Adrenal gland (tissue), 12 donors: ENCODE measurements around the gene PTGES. TPM values are rescaled to one million over a fixed set of nuclear protein-coding genes. Genes with fewer than 3 reads are reported as not detected.

Experiments
- DNase-seq, 7 donors: peaks; one replicate each; pipeline ENCODE4 v3.0.0-alpha.2; 2019 to 2020
- H3K27ac ChIP-seq, 5 donors: fragments of 200-600 bp; sonication (generic) in 4 of 5; 1 replicate in 3 of 5; 2 replicates in 2 of 5; pipeline versions ENCODE4 v1.5.1 to v1.8.0; 2016 to 2020; ENCODE audit warnings: mild to moderate bottlenecking in 1 of 5
- H3K27me3 ChIP-seq: fragments of 200-600 bp; 2 replicates; pipeline ENCODE4 v1.8.0; 2021
- H3K36me3 ChIP-seq, 2 donors: fragments of 200-600 bp; replicated peaks in 1 of 2; 1 replicate in 1 of 2; 2 replicates in 1 of 2; pipeline versions ENCODE4 v1.5.1 to v1.8.0; 2018 to 2022
- H3K4me1 ChIP-seq, 2 donors: fragments of 200-600 bp; replicated peaks in 1 of 2; 1 replicate in 1 of 2; 2 replicates in 1 of 2; pipeline versions ENCODE4 v1.5.1 to v1.8.0; 2018 to 2021
- H3K4me3 ChIP-seq, 4 donors: fragments of 200-600 bp; sonication (generic) in 3 of 4; one replicate each; pipeline ENCODE4 v1.5.1; 2016 to 2018
- H3K9me3 ChIP-seq, 3 donors: fragments of 200-600 bp; sonication (generic) in 1 of 3; replicated peaks in 1 of 3; 1 replicate in 2 of 3; 2 replicates in 1 of 3; pipeline versions ENCODE4 v1.5.1 to v1.8.0; 2016 to 2021
- CTCF ChIP-seq, 6 experiments: fragments of 450-650 bp in 4 of 6; fragments of 200-600 bp in 2 of 6; sonication (generic) in 1 of 6; IDR thresholded peaks; 1 replicate in 5 of 6; 2 replicates in 1 of 6; pipeline versions ENCODE4 v1.5.1 to v1.8.0; 2016 to 2021; ENCODE audit warnings: antibody characterized with exemption in 6 of 6, mild to moderate bottlenecking in 2 of 6, moderate library complexity in 1 of 6
- POLR2A ChIP-seq, 2 donors: fragments of 450-650 bp; IDR thresholded peaks; one replicate each; pipeline ENCODE4 v1.6.1; 2017; ENCODE audit warnings: antibody characterized with exemption in 2 of 2, mild to moderate bottlenecking in 2 of 2, moderate library complexity in 1 of 2
- WGBS, 4 donors: extraction: QIAGEN DNeasy Blood & Tissue Kit in 2 of 4; methylation state at CpG; one replicate each; pipeline versions ENCODE4 v1.1.5 to v1.1.7; 2013 to 2017; 5-methylcytosine and 5-hydroxymethylcytosine counted together
- intact Hi-C, 2 donors: fragments of 100-400 bp; cut with DNase I; formaldehyde crosslinking; loops; one replicate each; pipeline versions ENCODE4 v1.14.1 to v1.15.0; 2022 to 2023
- polyA plus RNA-seq, 3 donors: library from polyadenylated mRNA; stranded (reverse); fragments of 200-250 nt in 2 of 3; fragments of 350-450 nt in 1 of 3; fragmentation: Illumina TruSeq in 1 of 3; extraction: RNeasy Lipid Tissue Mini Kit (QIAGEN cat#74804) in 1 of 3; gene quantifications; one replicate each; pipeline ENCODE4 v1.2.3, GENCODE V29; 2013 to 2014
- total RNA-seq, 9 donors: library from RNA; depleted of rRNA in 4 of 9; stranded (reverse); fragments of >200 nt in 4 of 9; fragments of 120-200 nt in 1 of 9; fragmentation: NEBNext Ultra II Directional in 1 of 9; extraction: Animal tissue kit (Norgen Biotek cat#: 25700) in 1 of 9; gene quantifications; one replicate each; pipeline versions ENCODE4 v1.1.0 to v1.2.4, GENCODE V29; 2013 to 2023
- donor health status: healthy with polysubstance abuse.
- donor health status: Bipolar disorder and iron deficiency.
- donor health status: DM: yes; HTN: yes; CAD: no.
- donor health status: DM: no; HTN: no; CAD: no.
- donor health status: DM: no; HTN: no; CAD: no.
- donor health status: DM: yes; HTN: yes; CAD: no.

Gene PTGES
- total and polyA plus RNA-seq, 12 donors = 0.12 to 4.4 (median 1.3) TPM; not detected in 1

GRCh38 chr9:129783516-129784361 lies 30.9 kb upstream of the PTGES start:
- Histone ChIP-seq H3K9me3 (no peaks in the 10 kb centered on the region), H3K36me3 (no peaks in the 10 kb centered on the region), H3K27me3 (peaks cover 7% of the 10 kb centered on the region), H3K4me3 (no peak overlapping the region), H3K27ac (no peak overlapping the region), H3K4me1 (no peaks in the 10 kb centered on the region)
- no peak for TF ChIP-seq POLR2A (IDR thresholded peaks at IDR 0.05)
- TF ChIP-seq CTCF (IDR thresholded peaks at IDR 0.05) = peak; percentile 89 to 97 (median 94)
- intact Hi-C loops = loop anchor here in 1 of 2 donors (2.0 to 5.0 kb wide), 2 partner anchors 47 to 141 kb away; partner anchors contain the start of gene ASB6
- WGBS, 4 donors = 28 to 33% (median 31%) methylated on average over 14 of the region's 14 CpGs
- peak; percentile 71 to 89 (median 80) for DNase-seq

- intact Hi-C loops = loop anchor here in 1 of 2 donors (5.0 kb wide), 1 partner anchor 140 kb away; the partner anchor contains the start of gene ASB6
- no peak overlapping the region for H3K27ac ChIP-seq
- TF ChIP-seq CTCF (IDR thresholded peaks at IDR 0.05) = no peak
- no peak for TF ChIP-seq POLR2A (IDR thresholded peaks at IDR 0.05)
- DNase-seq = no peak
- H3K9me3 ChIP-seq = no peaks in the 10 kb centered on the region
- 59 to 79% (median 74%) methylated on average over 4 to 5 of the region's 5 CpGs for WGBS, 4 donors
- no peaks in the 10 kb centered on the region for H3K27me3 ChIP-seq
- H3K36me3 ChIP-seq = no peaks in the 10 kb centered on the region
- H3K4me3 ChIP-seq = no peak overlapping the region
- peaks cover 7 to 9% of the 10 kb centered on the region in 2 donors for H3K4me1 ChIP-seq
Measured at GRCh38 chr9:129781981-129782380, 29.1 kb upstream of the PTGES start.

GRCh38 chr9:129781131-129781530 lies 28.3 kb upstream of the PTGES start:
- H3K36me3 ChIP-seq = no peaks in the 10 kb centered on the region
- no peaks in the 10 kb centered on the region for H3K9me3 ChIP-seq
- DNase-seq = no peak
- 81 to 85% (median 82%) methylated on average over 8 of the region's 8 CpGs for WGBS, 4 donors
- peaks cover 7 to 14% of the 10 kb centered on the region in 2 donors for H3K4me1 ChIP-seq
- no peak for TF ChIP-seq CTCF (IDR thresholded peaks at IDR 0.05)
- no peak for TF ChIP-seq POLR2A (IDR thresholded peaks at IDR 0.05)
- intact Hi-C loops = loop anchor here in 1 of 2 donors (5.0 kb wide), 1 partner anchor 139 kb away; the partner anchor contains the start of gene ASB6
- no peak overlapping the region for H3K4me3 ChIP-seq
- no peak overlapping the region for H3K27ac ChIP-seq
- H3K27me3 ChIP-seq = no peaks in the 10 kb centered on the region

GRCh38 chr9:129779560-129780190 lies 26.8 kb upstream of the PTGES start:
- DNase-seq = no peak
- H3K9me3 ChIP-seq = no peaks in the 10 kb centered on the region
- intact Hi-C loops = loop anchor here (2.0 to 5.0 kb wide), 2 partner anchors 37 to 137 kb away; partner anchors contain the start of gene ASB6 (in 1 of the 2)
- no peaks in the 10 kb centered on the region for H3K36me3 ChIP-seq
- H3K4me3 ChIP-seq = no peak overlapping the region
- 88 to 96% (median 92%) methylated on average over 7 of the region's 7 CpGs for WGBS, 4 donors
- peaks cover 7 to 14% of the 10 kb centered on the region in 2 donors for H3K4me1 ChIP-seq
- H3K27ac ChIP-seq = no peak overlapping the region
- TF ChIP-seq POLR2A (IDR thresholded peaks at IDR 0.05) = no peak
- no peak for TF ChIP-seq CTCF (IDR thresholded peaks at IDR 0.05)
- H3K27me3 ChIP-seq = no peaks in the 10 kb centered on the region
